Progenitor cell of endocrine pancreas (in vitro differentiated cells): ENCODE results near the gene INTS13. TPM values are rescaled to one million over a fixed set of nuclear protein-coding genes. Genes with fewer than 3 reads are reported as not detected.
"Not testable (repeated sequence)": the region's sequence is repeated elsewhere in the genome, so short reads cannot be mapped to it uniquely, and the experiment has no call there.

ENCODE experiments used
- DNase-seq: peaks from one replicate; pipeline ENCODE4 v3.0.0; 2021; ENCODE audit warnings: low spot score; ENCODE audit not compliant: unreplicated experiment
- H3K27ac Mint-ChIP-seq: 2 replicates; pipeline ENCODE4 v1.8.0; 2021; ENCODE audit warnings: mild to moderate bottlenecking, moderate library complexity, mixed read lengths
- H3K27me3 Mint-ChIP-seq: 2 replicates; pipeline ENCODE4 v1.8.0; 2021; ENCODE audit warnings: mixed read lengths
- H3K36me3 Mint-ChIP-seq: 2 replicates; pipeline ENCODE4 v1.8.0; 2022; ENCODE audit warnings: mixed read lengths; ENCODE audit not compliant: insufficient read depth
- H3K4me1 Mint-ChIP-seq: 2 replicates; pipeline ENCODE4 v1.8.0; 2021; ENCODE audit warnings: low read depth, mixed read lengths
- H3K4me3 Mint-ChIP-seq: 2 replicates; pipeline ENCODE4 v1.8.0; 2021; ENCODE audit warnings: low read depth, mild to moderate bottlenecking, moderate library complexity, mixed read lengths
- H3K9me3 Mint-ChIP-seq: 2 replicates; pipeline ENCODE4 v1.8.0; 2021; ENCODE audit warnings: low read depth, mixed read lengths
- total RNA-seq: library from RNA; stranded (reverse); gene quantifications from 2 replicates; pipeline ENCODE4 v1.2.1, GENCODE V29; 2021
- TF ChIP-seq, protein P1 (sequence below): fragments of 200-600 bp; sonication (generic); IDR thresholded peaks from one replicate; pipeline ENCODE4 v1.5.0; 2021; ENCODE audit warnings: antibody characterized with exemption, mild to moderate bottlenecking; ENCODE audit not compliant: unreplicated experiment

The INTS13 gene
- total RNA-seq, 1 donor from 2014 or later, result 36.3 TPM

DNA sequence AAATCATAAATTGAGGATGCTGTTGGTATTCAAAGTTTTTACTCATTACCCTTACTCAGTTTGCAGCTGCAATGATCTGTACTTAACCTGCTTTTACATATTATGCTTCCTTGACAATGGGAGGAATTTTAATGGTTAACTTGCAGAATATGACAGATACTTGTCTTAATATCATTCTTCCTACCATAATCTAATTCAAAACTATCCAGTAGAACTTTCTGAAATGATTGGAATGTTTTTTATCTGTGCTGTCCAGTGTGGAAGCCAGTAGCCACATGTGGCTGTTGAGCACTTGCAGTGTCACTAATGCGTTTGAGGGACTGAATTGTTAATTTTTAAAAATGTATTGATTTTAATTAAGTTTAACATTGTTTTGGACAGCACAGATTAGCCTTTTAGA is 24.0 kb upstream of the INTS13 start:
- Mint-ChIP-seq H3K4me3 (no peak overlapping the region), H3K4me1 (no peaks in the 10 kb centered on the region), H3K27ac (no peak overlapping the region), H3K36me3 (peaks cover 25% of the 10 kb centered on the region), H3K27me3 (no peaks in the 10 kb centered on the region), H3K9me3 (no peaks in the 10 kb centered on the region)
- TF ChIP-seq, protein P1, sequence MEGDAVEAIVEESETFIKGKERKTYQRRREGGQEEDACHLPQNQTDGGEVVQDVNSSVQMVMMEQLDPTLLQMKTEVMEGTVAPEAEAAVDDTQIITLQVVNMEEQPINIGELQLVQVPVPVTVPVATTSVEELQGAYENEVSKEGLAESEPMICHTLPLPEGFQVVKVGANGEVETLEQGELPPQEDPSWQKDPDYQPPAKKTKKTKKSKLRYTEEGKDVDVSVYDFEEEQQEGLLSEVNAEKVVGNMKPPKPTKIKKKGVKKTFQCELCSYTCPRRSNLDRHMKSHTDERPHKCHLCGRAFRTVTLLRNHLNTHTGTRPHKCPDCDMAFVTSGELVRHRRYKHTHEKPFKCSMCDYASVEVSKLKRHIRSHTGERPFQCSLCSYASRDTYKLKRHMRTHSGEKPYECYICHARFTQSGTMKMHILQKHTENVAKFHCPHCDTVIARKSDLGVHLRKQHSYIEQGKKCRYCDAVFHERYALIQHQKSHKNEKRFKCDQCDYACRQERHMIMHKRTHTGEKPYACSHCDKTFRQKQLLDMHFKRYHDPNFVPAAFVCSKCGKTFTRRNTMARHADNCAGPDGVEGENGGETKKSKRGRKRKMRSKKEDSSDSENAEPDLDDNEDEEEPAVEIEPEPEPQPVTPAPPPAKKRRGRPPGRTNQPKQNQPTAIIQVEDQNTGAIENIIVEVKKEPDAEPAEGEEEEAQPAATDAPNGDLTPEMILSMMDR, result no peak
- no peak for DNase-seq

- H3K27me3 Mint-ChIP-seq, H3K4me1 Mint-ChIP-seq, H3K27ac Mint-ChIP-seq, H3K4me3 Mint-ChIP-seq, DNase-seq, H3K9me3 Mint-ChIP-seq: not testable (repeated sequence)
- peaks cover 25% of the 10 kb centered on the region for H3K36me3 Mint-ChIP-seq
These were observed 23.6 kb upstream of the INTS13 start for GRCh38 chr12:26961391-26961790.

GRCh38 chr12:26954027-26954426 is 16.2 kb upstream of the INTS13 start:
- Mint-ChIP-seq H3K27ac (no peak overlapping the region), H3K4me1 (peaks cover 2% of the 10 kb centered on the region), H3K9me3 (no peaks in the 10 kb centered on the region), H3K27me3 (no peaks in the 10 kb centered on the region), H3K4me3 (no peak overlapping the region), H3K36me3 (peaks cover 28% of the 10 kb centered on the region)
- no peak for DNase-seq
- TF ChIP-seq, protein P1, result no peak

GRCh38 chr12:26953447-26953846 is 15.7 kb upstream of the INTS13 start:
- DNase-seq, result no peak
- H3K27me3 Mint-ChIP-seq, result no peaks in the 10 kb centered on the region
- H3K36me3 Mint-ChIP-seq, result peaks cover 30% of the 10 kb centered on the region
- H3K9me3 Mint-ChIP-seq, result peaks cover 2% of the 10 kb centered on the region
- H3K4me1 Mint-ChIP-seq, result peaks cover 2% of the 10 kb centered on the region
- TF ChIP-seq, protein P1, result no peak
- H3K4me3 Mint-ChIP-seq, result no peak overlapping the region
- H3K27ac Mint-ChIP-seq, result no peak overlapping the region

- Mint-ChIP-seq H3K36me3 (peaks cover 43% of the 10 kb centered on the region), H3K4me1 (peaks cover 2% of the 10 kb centered on the region), H3K27me3 (no peaks in the 10 kb centered on the region), H3K9me3 (peaks cover 33% of the 10 kb centered on the region), H3K4me3 (no peak overlapping the region), H3K27ac (no peak overlapping the region)
- no peak for DNase-seq
- TF ChIP-seq, protein P1, result no peak
These were observed 10.5 kb upstream of the INTS13 start for GRCh38 chr12:26948309-26948708.

DNA sequence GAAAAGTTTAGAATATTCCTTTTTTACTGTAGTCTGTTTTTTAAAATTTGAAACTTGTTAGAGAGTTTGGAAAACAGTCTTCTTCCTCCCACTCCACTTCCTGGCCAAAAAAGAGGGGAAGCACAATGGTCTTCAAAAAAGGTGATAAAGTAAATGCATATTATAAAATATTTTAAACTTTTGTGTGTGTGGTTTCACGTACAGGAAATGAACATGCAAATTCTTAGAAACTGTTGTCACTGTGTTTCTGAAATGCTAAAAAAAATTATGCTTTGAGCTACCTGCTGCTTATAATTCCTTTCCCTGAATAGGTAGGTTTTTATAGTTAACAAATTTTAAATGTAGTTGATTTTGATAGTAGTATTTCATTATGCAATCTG is 3.4 kb upstream of the INTS13 start:
- Mint-ChIP-seq H3K4me3 (no peak overlapping the region), H3K27me3 (no peaks in the 10 kb centered on the region), H3K4me1 (peaks cover 36% of the 10 kb centered on the region), H3K36me3 (peaks cover 25% of the 10 kb centered on the region), H3K9me3 (peaks cover 17% of the 10 kb centered on the region), H3K27ac (no peak overlapping the region)
- TF ChIP-seq, protein P1, result no peak
- no peak for DNase-seq
